Measurements from ENCODE around the gene LDLRAD3.

Gene LDLRAD3

DNA sequence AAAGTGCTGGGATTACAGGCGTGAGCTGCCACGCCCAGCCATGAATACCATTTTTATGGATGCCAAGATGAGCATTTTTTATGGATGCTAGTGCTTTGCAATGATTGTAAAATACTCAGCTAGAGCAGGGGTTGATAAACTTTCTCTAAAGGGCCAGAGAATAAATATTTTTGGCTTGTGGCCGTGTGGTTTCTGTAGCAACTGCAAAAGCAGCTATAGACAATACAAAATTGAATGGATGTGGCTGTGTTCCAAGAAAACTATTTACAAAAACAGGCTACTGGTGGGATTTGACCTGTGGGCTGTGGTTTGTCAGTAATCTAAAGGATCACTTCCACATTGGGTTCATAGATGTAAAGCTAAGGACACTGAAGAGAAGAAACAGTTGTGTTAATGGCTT is 289.3 kb downstream of the LDLRAD3 start:
- no peak overlapping the region for H3K27ac ChIP-seq

DNA sequence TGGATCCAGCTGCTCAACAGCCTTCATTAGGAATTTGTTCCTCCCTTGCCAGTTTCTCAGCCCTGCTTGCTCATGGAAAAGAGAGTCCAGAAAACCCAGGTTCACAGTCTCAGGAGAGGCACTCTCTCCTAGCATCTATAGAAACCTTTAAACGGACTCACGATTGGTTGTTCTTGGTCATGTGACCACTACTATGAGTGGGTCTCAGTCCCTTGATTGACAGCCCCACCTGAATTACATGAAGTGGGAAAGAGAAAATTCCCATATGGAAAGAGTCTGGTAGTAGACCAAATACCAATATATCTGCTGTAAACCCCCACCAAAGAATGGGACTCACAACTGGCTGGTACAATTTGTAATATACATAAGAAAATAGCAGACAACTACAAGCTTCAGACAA is 291.0 kb downstream of the LDLRAD3 start:
- Histone ChIP-seq H3K36me3 (no peaks in the 10 kb centered on the region), H3K4me3 (ENCODE audit: low read depth, low read length) (no peak overlapping the region), H3K27me3 (ENCODE audit: insufficient read depth, low read depth, severe bottlenecking) (no peaks in the 10 kb centered on the region), H3K9me3 (ENCODE audit: severe bottlenecking) (no peaks in the 10 kb centered on the region), H3K27ac (no peak overlapping the region)
- TF ChIP-seq, protein P1, sequence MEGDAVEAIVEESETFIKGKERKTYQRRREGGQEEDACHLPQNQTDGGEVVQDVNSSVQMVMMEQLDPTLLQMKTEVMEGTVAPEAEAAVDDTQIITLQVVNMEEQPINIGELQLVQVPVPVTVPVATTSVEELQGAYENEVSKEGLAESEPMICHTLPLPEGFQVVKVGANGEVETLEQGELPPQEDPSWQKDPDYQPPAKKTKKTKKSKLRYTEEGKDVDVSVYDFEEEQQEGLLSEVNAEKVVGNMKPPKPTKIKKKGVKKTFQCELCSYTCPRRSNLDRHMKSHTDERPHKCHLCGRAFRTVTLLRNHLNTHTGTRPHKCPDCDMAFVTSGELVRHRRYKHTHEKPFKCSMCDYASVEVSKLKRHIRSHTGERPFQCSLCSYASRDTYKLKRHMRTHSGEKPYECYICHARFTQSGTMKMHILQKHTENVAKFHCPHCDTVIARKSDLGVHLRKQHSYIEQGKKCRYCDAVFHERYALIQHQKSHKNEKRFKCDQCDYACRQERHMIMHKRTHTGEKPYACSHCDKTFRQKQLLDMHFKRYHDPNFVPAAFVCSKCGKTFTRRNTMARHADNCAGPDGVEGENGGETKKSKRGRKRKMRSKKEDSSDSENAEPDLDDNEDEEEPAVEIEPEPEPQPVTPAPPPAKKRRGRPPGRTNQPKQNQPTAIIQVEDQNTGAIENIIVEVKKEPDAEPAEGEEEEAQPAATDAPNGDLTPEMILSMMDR (IDR thresholded peaks at IDR 0.05; ENCODE audit: low read depth, low read length) = no peak
- no peak for DNase-seq

More for the DNA sequence above, 289.3 kb downstream of the LDLRAD3 start:
- Histone ChIP-seq H3K4me3 (ENCODE audit: low read depth, low read length) (no peak overlapping the region), H3K36me3 (peaks cover 14% of the 10 kb centered on the region), H3K9me3 (ENCODE audit: severe bottlenecking) (no peaks in the 10 kb centered on the region), H3K27me3 (ENCODE audit: insufficient read depth, low read depth, severe bottlenecking) (no peaks in the 10 kb centered on the region)
- TF ChIP-seq, protein P1 (IDR thresholded peaks at IDR 0.05; ENCODE audit: low read depth, low read length) = no peak
- no peak for DNase-seq

DNA sequence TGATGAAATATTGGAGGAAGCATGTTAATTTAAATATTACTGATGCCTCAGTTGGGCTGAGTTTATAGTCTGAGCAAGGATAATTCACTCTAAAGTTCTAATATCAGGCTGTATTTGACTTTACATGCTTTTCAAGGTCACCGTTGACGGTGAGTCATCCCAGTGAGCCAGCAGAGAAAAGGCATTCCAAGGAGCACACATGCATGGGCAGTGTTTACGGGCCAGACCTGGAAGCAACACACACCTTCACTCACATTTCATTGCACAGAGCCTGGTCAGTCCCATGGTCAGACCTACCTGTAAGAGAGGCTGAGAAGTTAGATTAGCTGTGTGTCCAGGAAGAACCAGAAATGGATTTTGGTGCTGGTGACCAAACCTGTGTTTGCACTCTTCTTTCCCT is 291.9 kb downstream of the LDLRAD3 start:
- Histone ChIP-seq H3K9me3 (ENCODE audit: severe bottlenecking) (no peaks in the 10 kb centered on the region), H3K36me3 (no peaks in the 10 kb centered on the region), H3K4me3 (ENCODE audit: low read depth, low read length) (no peak overlapping the region), H3K27ac (no peak overlapping the region), H3K27me3 (ENCODE audit: insufficient read depth, low read depth, severe bottlenecking) (no peaks in the 10 kb centered on the region)
- no peak for DNase-seq
- TF ChIP-seq, protein P1 (IDR thresholded peaks at IDR 0.05; ENCODE audit: low read depth, low read length) = no peak

DNA sequence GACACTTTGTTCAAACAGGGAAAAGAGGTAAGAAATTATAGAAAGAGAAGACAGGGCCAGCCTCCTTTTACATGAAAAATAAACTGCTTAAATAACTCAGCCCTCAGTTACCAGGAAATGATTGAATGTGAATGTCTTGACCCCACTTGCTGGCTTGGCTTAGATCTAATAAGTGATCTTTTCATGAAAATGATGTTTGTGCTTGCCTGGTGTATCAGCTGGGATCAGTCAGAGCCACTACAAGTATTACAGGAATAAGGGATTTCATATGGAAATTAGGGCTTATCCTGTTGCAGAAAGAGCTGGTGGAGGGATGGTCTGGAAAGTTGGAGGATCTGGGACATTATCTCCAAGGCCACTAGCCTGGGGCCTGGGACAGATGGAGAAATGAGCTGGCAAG is 293.5 kb downstream of the LDLRAD3 start:
- TF ChIP-seq, protein P1 (IDR thresholded peaks at IDR 0.05; ENCODE audit: low read depth, low read length) = no peak
- Histone ChIP-seq H3K9me3 (ENCODE audit: severe bottlenecking) (no peaks in the 10 kb centered on the region), H3K27me3 (ENCODE audit: insufficient read depth, low read depth, severe bottlenecking) (no peaks in the 10 kb centered on the region), H3K36me3 (no peaks in the 10 kb centered on the region), H3K4me3 (ENCODE audit: low read depth, low read length) (no peak overlapping the region), H3K27ac (no peak overlapping the region)
- DNase-seq = no peak

DNA sequence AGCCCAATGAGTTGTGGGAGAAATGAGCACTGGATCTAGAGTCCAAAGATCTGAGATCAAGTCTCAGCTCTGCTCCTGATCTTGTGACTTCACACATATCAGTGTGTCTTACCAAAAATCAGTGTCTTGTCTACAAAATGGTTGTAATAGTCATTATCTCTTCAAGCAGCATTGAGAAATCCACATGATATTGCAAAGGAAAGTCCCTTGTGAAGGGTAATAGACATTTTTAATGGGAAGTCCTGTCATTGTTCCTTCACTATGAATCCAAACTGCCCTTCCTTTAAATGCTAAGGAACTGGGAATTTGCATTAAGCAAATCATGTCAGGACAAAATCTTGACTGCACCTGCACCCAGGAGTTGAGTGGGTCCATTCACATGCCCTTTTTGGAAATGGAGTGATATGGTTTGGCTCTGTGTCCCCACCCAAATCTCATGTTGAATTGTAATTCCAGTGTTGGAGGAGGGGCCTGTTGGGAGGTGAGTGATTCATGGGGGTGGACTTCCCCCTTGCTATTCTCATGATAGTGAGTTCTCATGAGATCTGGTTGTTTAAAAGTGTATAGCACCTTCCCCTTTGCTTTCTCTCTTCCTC is 294.3 kb downstream of the LDLRAD3 start:
- no peak overlapping the region for H3K4me3 ChIP-seq (ENCODE audit: low read depth, low read length)
- DNase-seq = no peak

More for the DNA sequence above, 294.3 kb downstream of the LDLRAD3 start:
- no peaks in the 10 kb centered on the region for H3K27me3 ChIP-seq (ENCODE audit: insufficient read depth, low read depth, severe bottlenecking)
- no peaks in the 10 kb centered on the region for H3K36me3 ChIP-seq
- H3K9me3 ChIP-seq (ENCODE audit: severe bottlenecking) = no peaks in the 10 kb centered on the region
- H3K27ac ChIP-seq = no peak overlapping the region
- TF ChIP-seq, protein P1 (IDR thresholded peaks at IDR 0.05; ENCODE audit: low read depth, low read length) = no peak

All from WERI-Rb-1 (cell line).